ENCODE results near the gene ZMYM2.

The ZMYM2 gene

DNA sequence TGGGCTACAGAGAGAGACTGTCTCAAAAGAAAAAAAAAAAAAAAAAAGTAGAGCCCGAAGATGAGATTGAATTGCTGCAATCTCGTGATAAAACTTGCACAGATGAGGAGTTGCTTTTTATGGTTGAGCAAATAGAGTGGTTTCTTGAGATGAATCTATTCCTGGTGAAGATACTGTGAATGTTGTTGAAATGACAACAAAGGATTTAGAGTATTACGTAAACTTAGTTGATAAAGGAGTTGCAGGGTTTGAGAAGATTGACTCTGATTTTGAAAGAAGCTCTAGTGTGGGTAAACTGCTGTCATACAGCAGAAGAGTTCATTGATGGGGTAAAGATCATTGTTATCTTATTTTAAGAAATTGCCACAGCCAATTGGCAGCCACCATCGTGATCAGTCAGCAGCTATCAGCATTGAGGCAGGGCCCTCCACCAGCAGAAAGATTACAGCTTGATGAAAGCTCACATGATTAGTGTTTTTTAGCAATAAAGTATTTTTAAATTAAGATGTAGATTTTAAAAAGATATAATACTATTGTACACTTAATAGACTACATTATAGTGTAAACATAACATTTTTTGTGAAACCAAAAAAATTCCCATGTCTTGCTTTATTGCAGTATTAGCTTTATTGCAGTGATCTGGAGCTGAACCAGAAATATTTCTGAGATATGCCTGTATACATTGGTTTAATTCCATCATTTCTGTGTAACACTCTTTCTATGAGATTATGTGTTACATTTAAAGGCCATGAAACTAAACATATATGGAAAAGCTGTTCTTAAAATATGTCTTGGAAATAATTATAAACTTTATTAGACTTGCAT, 43.1 kb downstream of the ZMYM2 start:
- no peak for DNase-seq (ENCODE audit: low read depth)
- TF ChIP-seq, protein P1, sequence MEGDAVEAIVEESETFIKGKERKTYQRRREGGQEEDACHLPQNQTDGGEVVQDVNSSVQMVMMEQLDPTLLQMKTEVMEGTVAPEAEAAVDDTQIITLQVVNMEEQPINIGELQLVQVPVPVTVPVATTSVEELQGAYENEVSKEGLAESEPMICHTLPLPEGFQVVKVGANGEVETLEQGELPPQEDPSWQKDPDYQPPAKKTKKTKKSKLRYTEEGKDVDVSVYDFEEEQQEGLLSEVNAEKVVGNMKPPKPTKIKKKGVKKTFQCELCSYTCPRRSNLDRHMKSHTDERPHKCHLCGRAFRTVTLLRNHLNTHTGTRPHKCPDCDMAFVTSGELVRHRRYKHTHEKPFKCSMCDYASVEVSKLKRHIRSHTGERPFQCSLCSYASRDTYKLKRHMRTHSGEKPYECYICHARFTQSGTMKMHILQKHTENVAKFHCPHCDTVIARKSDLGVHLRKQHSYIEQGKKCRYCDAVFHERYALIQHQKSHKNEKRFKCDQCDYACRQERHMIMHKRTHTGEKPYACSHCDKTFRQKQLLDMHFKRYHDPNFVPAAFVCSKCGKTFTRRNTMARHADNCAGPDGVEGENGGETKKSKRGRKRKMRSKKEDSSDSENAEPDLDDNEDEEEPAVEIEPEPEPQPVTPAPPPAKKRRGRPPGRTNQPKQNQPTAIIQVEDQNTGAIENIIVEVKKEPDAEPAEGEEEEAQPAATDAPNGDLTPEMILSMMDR (IDR thresholded peaks at IDR 0.05; ENCODE audit: low read depth, low read length, missing control alignments): no peak
- in situ Hi-C loops (cut with HindIII; ENCODE audit: low sequenced_read_pairs): no loop called here
- no peak overlapping the region for H3K4me3 ChIP-seq (ENCODE audit: low read depth, low read length)

DNA sequence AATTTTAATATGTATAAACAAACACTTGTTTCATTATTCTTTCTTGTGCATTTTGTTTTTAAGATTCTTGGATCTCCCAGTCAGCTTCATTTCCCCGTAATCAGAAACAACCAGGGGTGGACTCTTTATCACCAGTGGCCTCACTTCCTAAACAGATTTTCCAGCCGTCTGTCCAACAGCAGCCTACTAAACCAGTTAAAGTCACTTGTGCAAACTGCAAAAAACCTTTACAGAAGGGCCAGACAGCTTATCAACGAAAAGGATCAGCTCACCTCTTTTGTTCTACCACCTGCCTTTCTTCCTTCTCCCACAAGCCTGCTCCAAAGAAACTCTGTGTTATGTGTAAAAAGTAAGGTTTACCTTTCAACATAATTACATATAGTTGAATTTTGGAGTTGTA, 44.3 kb downstream of the ZMYM2 start:
- TF ChIP-seq, protein P1 (IDR thresholded peaks at IDR 0.05; ENCODE audit: low read depth, low read length, missing control alignments): no peak
- H3K4me3 ChIP-seq (ENCODE audit: low read depth, low read length): no peak overlapping the region
- in situ Hi-C loops (cut with HindIII; ENCODE audit: low sequenced_read_pairs): no loop called here
- no peak for DNase-seq (ENCODE audit: low read depth)

DNA sequence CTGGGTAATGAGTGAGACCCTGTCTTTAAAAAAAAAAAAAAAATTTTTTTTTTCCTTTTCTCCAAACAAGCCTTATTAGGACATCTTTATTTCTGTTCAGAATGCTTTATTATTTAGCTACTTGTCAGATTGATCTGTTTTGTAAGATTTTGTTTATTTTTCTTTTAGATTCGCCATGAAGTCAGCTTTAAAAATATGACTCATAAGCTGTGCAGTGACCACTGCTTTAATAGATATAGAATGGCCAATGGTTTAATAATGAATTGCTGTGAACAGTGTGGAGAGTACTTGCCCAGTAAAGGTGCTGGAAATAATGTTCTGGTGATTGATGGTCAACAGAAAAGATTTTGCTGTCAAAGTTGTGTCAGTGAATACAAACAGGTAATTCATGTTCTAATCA, 47.7 kb downstream of the ZMYM2 start:
- TF ChIP-seq, protein P1 (IDR thresholded peaks at IDR 0.05; ENCODE audit: low read depth, low read length, missing control alignments): no peak
- DNase-seq (ENCODE audit: low read depth): peak; percentile 9
- H3K4me3 ChIP-seq (ENCODE audit: low read depth, low read length): no peak overlapping the region
- in situ Hi-C loops (cut with HindIII; ENCODE audit: low sequenced_read_pairs): no loop called here

DNA sequence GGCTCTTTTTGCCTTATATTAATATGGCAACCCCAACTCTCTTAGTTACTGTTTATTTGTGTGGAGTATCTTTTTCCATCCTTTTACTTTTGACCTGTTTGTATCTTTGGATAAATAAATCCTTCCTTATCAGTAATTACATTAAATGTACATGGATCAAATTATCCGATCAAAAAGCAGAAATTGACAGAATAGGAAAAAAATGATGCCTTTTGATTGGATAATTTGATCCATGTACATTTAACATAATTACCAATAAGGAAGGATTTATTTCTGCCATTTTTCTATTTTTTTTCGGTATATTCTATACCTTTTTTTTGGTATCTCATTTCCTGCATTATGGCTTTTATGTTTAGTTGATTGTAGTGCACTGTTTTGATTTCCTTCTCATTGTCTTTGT, 57.2 kb downstream of the ZMYM2 start:
- DNase-seq (ENCODE audit: low read depth): no peak
- TF ChIP-seq, protein P1 (IDR thresholded peaks at IDR 0.05; ENCODE audit: low read depth, low read length, missing control alignments): no peak
- no peak overlapping the region for H3K4me3 ChIP-seq (ENCODE audit: low read depth, low read length)
- in situ Hi-C loops (cut with HindIII; ENCODE audit: low sequenced_read_pairs): no loop called here

DNA sequence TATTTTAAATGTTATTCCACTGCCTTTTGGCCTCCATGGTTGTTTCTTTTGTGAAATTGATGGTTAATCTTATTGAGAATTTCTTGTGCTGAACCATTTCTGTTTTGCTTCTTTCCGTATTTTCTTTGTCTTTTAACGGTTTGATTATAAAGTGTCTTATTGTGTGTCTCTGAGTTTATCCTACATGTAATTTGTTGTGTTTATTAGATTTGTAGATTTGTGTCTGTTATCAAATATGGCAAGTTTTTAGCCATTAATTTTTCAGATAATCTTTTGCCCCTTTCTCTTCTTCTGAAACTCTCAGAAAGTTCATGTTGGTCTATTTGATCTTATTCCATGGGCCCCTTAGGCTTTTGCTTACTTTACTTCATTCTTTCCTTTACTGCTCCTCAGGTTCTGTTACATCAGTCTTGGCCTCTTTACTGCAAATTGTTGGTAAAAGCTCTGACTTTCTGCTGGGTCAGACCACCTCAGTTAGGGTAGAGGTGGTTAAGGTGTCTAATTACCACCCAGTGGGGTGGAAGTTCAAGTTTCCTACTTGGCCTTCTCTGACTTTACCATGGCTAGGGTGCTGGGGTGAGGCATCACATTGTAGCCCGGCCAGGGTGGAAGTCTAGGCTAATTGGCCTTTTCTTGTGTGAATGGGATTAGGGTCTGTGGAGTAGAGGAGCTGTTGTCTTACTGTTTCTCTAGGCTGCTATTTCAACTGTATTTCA, 58.3 kb downstream of the ZMYM2 start:
- no peak for DNase-seq (ENCODE audit: low read depth)
- in situ Hi-C loops (cut with HindIII; ENCODE audit: low sequenced_read_pairs): no loop called here
- TF ChIP-seq, protein P1 (IDR thresholded peaks at IDR 0.05; ENCODE audit: low read depth, low read length, missing control alignments): no peak
- H3K4me3 ChIP-seq (ENCODE audit: low read depth, low read length): no peak overlapping the region

DNA sequence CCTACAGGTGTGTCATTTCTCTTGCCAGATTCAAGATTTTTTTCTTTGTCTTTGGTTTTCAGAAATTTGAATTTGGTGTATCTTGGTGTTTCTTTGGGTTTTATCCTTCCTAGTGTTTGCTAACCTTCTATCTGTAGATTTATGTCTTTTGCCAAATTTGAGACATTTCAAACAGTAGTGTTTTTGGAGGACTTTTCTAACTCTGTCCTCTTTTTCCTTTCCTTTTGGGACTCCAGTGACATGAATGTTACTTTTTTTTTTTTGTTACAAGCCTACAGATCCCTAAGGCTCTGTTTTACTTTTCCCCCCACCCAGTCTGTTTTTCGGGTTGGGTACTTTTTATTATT, 58.8 kb downstream of the ZMYM2 start:
- no peak overlapping the region for H3K4me3 ChIP-seq (ENCODE audit: low read depth, low read length)
- DNase-seq (ENCODE audit: low read depth): no peak
- in situ Hi-C loops (cut with HindIII; ENCODE audit: low sequenced_read_pairs): no loop called here
- TF ChIP-seq, protein P1 (IDR thresholded peaks at IDR 0.05; ENCODE audit: low read depth, low read length, missing control alignments): no peak

Measured in astrocyte of the cerebellum (primary cell).